Liver (tissue), 3 donors: ENCODE measurements around the gene FKBP3.

Experiments used
- GABPA ChIP-seq, 2 donors: IDR thresholded peaks in 1 of 2; conservative IDR thresholded peaks in 1 of 2; 2 replicates each; pipeline ENCODE4 v1.6.1; 2016; ENCODE audit warnings: antibody characterized with exemption in 2 of 2, mild to moderate bottlenecking in 1 of 2, moderate library complexity in 1 of 2
- HNF4G ChIP-seq: IDR thresholded peaks from 2 replicates; pipeline ENCODE4 v1.6.1; 2016; ENCODE audit warnings: antibody characterized with exemption
- RAD21 ChIP-seq, 2 donors: IDR thresholded peaks; 2 replicates each; pipeline ENCODE4 v1.6.1; 2016; ENCODE audit warnings: antibody characterized with exemption in 2 of 2, mild to moderate bottlenecking in 2 of 2
- TAF1 ChIP-seq: conservative IDR thresholded peaks from 2 replicates; pipeline ENCODE4 v1.6.1; 2016; ENCODE audit warnings: antibody characterized with exemption, mild to moderate bottlenecking
- TF ChIP-seq, protein P1 (sequence below): IDR thresholded peaks from 2 replicates; pipeline ENCODE4 v1.6.1; 2016; ENCODE audit warnings: antibody characterized with exemption, mild to moderate bottlenecking
- TF ChIP-seq, protein P2 (sequence below): fragments of 150-350 bp; IDR thresholded peaks from 2 replicates; pipeline ENCODE4 v1.5.1; 2017; ENCODE audit warnings: improper control_type of control experiment, low read depth, low read length; ENCODE audit not compliant: missing input control
- TF ChIP-seq, protein P3 (sequence below): IDR thresholded peaks from 2 replicates; pipeline ENCODE4 v1.6.1; 2016; ENCODE audit warnings: antibody characterized with exemption
- donor health status: healthy.
- donor health status: healthy.

DNA sequence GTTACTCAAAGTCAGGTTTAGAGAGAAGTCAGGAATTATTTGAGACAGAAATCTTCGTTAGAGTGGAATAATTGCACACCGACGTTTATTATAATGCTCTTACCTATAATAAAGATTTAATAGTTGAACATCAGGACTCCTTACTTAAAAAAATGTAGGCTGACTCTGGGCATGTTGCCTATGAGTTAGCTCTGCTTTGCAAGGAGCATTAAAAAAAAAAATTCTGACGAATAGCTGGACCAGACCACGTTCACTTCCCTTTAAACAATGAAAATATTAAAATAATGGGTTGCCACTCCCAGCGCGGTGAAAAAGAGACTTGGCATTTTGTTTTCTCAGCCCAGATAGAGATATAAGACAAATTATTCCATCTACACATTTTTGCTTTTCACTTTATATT, 875 bp upstream of the FKBP3 start:
- TF ChIP-seq, protein P1, sequence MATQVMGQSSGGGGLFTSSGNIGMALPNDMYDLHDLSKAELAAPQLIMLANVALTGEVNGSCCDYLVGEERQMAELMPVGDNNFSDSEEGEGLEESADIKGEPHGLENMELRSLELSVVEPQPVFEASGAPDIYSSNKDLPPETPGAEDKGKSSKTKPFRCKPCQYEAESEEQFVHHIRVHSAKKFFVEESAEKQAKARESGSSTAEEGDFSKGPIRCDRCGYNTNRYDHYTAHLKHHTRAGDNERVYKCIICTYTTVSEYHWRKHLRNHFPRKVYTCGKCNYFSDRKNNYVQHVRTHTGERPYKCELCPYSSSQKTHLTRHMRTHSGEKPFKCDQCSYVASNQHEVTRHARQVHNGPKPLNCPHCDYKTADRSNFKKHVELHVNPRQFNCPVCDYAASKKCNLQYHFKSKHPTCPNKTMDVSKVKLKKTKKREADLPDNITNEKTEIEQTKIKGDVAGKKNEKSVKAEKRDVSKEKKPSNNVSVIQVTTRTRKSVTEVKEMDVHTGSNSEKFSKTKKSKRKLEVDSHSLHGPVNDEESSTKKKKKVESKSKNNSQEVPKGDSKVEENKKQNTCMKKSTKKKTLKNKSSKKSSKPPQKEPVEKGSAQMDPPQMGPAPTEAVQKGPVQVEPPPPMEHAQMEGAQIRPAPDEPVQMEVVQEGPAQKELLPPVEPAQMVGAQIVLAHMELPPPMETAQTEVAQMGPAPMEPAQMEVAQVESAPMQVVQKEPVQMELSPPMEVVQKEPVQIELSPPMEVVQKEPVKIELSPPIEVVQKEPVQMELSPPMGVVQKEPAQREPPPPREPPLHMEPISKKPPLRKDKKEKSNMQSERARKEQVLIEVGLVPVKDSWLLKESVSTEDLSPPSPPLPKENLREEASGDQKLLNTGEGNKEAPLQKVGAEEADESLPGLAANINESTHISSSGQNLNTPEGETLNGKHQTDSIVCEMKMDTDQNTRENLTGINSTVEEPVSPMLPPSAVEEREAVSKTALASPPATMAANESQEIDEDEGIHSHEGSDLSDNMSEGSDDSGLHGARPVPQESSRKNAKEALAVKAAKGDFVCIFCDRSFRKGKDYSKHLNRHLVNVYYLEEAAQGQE = no peak
- TF ChIP-seq, protein P2, sequence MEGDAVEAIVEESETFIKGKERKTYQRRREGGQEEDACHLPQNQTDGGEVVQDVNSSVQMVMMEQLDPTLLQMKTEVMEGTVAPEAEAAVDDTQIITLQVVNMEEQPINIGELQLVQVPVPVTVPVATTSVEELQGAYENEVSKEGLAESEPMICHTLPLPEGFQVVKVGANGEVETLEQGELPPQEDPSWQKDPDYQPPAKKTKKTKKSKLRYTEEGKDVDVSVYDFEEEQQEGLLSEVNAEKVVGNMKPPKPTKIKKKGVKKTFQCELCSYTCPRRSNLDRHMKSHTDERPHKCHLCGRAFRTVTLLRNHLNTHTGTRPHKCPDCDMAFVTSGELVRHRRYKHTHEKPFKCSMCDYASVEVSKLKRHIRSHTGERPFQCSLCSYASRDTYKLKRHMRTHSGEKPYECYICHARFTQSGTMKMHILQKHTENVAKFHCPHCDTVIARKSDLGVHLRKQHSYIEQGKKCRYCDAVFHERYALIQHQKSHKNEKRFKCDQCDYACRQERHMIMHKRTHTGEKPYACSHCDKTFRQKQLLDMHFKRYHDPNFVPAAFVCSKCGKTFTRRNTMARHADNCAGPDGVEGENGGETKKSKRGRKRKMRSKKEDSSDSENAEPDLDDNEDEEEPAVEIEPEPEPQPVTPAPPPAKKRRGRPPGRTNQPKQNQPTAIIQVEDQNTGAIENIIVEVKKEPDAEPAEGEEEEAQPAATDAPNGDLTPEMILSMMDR = no peak
- TF ChIP-seq GABPA (IDR thresholded peaks at IDR 0.05 in 1 of 2, conservative IDR thresholded peaks at IDR 0.05 in 1 of 2) (no peak), TAF1 (no peak), RAD21 (IDR thresholded peaks at IDR 0.05) (no peak), HNF4G (no peak)
- TF ChIP-seq, protein P3, sequence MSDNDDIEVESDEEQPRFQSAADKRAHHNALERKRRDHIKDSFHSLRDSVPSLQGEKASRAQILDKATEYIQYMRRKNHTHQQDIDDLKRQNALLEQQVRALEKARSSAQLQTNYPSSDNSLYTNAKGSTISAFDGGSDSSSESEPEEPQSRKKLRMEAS = no peak
